ENCODE measurements around the gene ACADVL.

Gene ACADVL

DNA sequence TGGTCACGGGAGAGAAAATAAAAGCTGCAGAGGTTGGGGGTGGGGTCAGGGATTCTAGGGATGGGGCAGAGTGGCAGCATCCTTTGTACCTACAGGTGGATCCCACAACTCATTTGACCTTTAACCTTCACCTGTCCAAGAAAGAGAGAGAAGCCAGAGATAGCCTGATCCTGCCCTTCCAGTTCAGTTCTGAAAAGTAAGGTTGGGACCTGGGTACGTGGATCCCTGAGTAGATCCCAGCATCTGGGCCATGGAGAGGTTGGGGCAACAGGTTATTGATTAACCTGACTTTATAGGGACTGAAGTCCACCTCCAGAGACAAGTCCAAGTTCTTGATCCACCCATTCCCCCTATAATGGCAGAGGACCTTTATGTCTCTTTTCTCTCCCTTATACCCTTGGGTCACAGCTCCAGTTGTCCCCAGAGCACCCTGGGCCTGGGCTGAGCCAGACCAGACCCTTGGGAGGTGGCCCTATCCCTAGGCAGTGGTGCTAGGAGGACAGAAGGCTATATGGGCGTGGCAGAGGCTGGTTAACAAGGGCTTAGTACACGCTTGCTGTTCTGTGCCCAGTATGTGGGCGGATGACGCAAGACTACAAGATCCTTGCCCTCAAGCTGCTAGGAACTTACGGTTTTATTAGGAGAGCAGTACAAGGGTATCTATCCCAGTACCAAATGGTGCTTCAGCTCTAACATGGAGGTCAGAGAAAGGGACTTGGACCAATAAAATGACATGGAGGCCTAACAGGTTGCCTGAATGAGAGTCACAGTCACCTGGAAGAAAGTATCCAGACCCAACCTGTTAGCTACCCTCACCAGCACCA lies 39.2 kb downstream of the ACADVL start:
- Mint-ChIP-seq H3K4me1 (ENCODE audit: low read depth) (peaks cover 18% of the 10 kb centered on the region), H3K36me3 (ENCODE audit: low read depth) (peaks cover 26% of the 10 kb centered on the region), H3K27me3 (ENCODE audit: low read depth) (peaks cover 19% of the 10 kb centered on the region), H3K4me3 (no peak overlapping the region), H3K9me3 (no peaks in the 10 kb centered on the region), H3K27ac (no peak overlapping the region)

DNA sequence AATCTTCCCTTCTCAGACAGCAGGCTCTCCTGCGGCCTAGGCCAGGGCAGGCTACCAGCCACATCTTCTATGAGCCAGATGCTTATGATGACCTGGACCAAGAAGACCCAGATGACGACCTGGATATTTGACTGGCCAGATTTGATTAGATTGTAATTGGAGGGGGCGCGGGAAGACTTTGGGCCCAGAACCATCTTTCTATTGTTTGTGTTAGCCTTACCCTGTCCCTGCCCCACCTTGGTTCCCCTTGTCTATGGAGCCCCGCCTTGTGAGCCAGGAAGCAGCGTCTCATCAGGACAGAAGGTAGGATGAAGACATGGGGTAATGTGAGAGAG lies 39.8 kb downstream of the ACADVL start:
- Mint-ChIP-seq H3K9me3 (no peaks in the 10 kb centered on the region), H3K36me3 (ENCODE audit: low read depth) (peaks cover 24% of the 10 kb centered on the region), H3K4me3 (no peak overlapping the region), H3K27ac (no peak overlapping the region), H3K4me1 (ENCODE audit: low read depth) (peaks cover 19% of the 10 kb centered on the region), H3K27me3 (ENCODE audit: low read depth) (peaks cover 25% of the 10 kb centered on the region)

- no peaks in the 10 kb centered on the region for H3K9me3 Mint-ChIP-seq
- peaks cover 19% of the 10 kb centered on the region for H3K4me1 Mint-ChIP-seq (ENCODE audit: low read depth)
- H3K4me3 Mint-ChIP-seq, result no peak overlapping the region
- peaks cover 20% of the 10 kb centered on the region for H3K36me3 Mint-ChIP-seq (ENCODE audit: low read depth)
- peaks cover 27% of the 10 kb centered on the region for H3K27me3 Mint-ChIP-seq (ENCODE audit: low read depth)
- no peak overlapping the region for H3K27ac Mint-ChIP-seq
Observed at GRCh38 chr17:7260151-7260550, 40.4 kb downstream of the ACADVL start.

- Mint-ChIP-seq H3K27ac (no peak overlapping the region), H3K36me3 (ENCODE audit: low read depth) (peaks cover 20% of the 10 kb centered on the region), H3K27me3 (ENCODE audit: low read depth) (peaks cover 27% of the 10 kb centered on the region), H3K9me3 (no peaks in the 10 kb centered on the region), H3K4me1 (ENCODE audit: low read depth) (peaks cover 19% of the 10 kb centered on the region), H3K4me3 (no peak overlapping the region)
Observed at GRCh38 chr17:7260651-7261378, 41.1 kb downstream of the ACADVL start.

- peaks cover 27% of the 10 kb centered on the region for H3K27me3 Mint-ChIP-seq (ENCODE audit: low read depth)
- H3K36me3 Mint-ChIP-seq (ENCODE audit: low read depth), result peaks cover 14% of the 10 kb centered on the region
- H3K4me3 Mint-ChIP-seq, result peak overlapping the region; percentile 58
- peaks cover 17% of the 10 kb centered on the region for H3K4me1 Mint-ChIP-seq (ENCODE audit: low read depth)
- no peak overlapping the region for H3K27ac Mint-ChIP-seq
- H3K9me3 Mint-ChIP-seq, result no peaks in the 10 kb centered on the region
Observed at GRCh38 chr17:7261379-7262191, 41.8 kb downstream of the ACADVL start.

- Mint-ChIP-seq H3K27me3 (ENCODE audit: low read depth) (peaks cover 31% of the 10 kb centered on the region), H3K9me3 (no peaks in the 10 kb centered on the region), H3K36me3 (ENCODE audit: low read depth) (peaks cover 11% of the 10 kb centered on the region), H3K4me3 (peak within 1 kb of the TSS; percentile 61), H3K4me1 (ENCODE audit: low read depth) (peaks cover 17% of the 10 kb centered on the region), H3K27ac (peak within 1 kb of the TSS; percentile 55)
Observed at GRCh38 chr17:7262192-7262934, 42.6 kb downstream of the ACADVL start, which contains the start of gene CLDN7. Gene CLDN7, minus strand, starts transcription at chr17:7262478. Its CDS starts 435 bp downstream, at chr17:7262043.

GRCh38 chr17:7262935-7263800 lies 43.4 kb downstream of the ACADVL start:
- H3K4me3 Mint-ChIP-seq, result peak overlapping the region; percentile 61
- peak overlapping the region; percentile 55 for H3K27ac Mint-ChIP-seq
- peaks cover 17% of the 10 kb centered on the region for H3K4me1 Mint-ChIP-seq (ENCODE audit: low read depth)

DNA sequence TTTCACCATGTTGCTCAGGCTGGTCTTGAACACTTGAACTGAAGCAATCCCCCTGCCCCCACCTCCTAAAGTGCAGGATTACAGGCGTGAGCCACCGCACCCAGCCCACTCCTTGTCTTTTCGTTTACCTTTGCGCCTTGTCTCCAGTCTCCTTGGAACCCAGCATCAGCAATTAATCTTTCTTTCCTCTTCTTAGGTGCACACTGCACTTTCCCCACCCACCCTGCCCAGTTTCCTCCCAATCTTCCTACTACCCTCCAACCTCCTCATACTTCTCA lies 44.0 kb downstream of the ACADVL start:
- H3K4me3 Mint-ChIP-seq, result peak overlapping the region; percentile 61
- no peaks in the 10 kb centered on the region for H3K9me3 Mint-ChIP-seq
- H3K36me3 Mint-ChIP-seq (ENCODE audit: low read depth), result peaks cover 9% of the 10 kb centered on the region
- no peak overlapping the region for H3K27ac Mint-ChIP-seq
- H3K4me1 Mint-ChIP-seq (ENCODE audit: low read depth), result peaks cover 17% of the 10 kb centered on the region
- H3K27me3 Mint-ChIP-seq (ENCODE audit: low read depth), result peaks cover 31% of the 10 kb centered on the region

More at GRCh38 chr17:7262935-7263800, 43.4 kb downstream of the ACADVL start:
- Mint-ChIP-seq H3K27me3 (ENCODE audit: low read depth) (peaks cover 31% of the 10 kb centered on the region), H3K36me3 (ENCODE audit: low read depth) (peaks cover 11% of the 10 kb centered on the region), H3K9me3 (no peaks in the 10 kb centered on the region)

GRCh38 chr17:7266784-7267183 lies 47.0 kb downstream of the ACADVL start:
- H3K9me3 Mint-ChIP-seq, result no peaks in the 10 kb centered on the region
- H3K4me3 Mint-ChIP-seq, result no peak overlapping the region
- peaks cover 34% of the 10 kb centered on the region for H3K27me3 Mint-ChIP-seq (ENCODE audit: low read depth)
- peaks cover 3% of the 10 kb centered on the region for H3K36me3 Mint-ChIP-seq (ENCODE audit: low read depth)
- peaks cover 14% of the 10 kb centered on the region for H3K4me1 Mint-ChIP-seq (ENCODE audit: low read depth)
- no peak overlapping the region for H3K27ac Mint-ChIP-seq

Measured in T-helper 1 cell treated with Interleukin-12 subunit alpha and Interleukin-12 subunit beta and Interleukin-4 antibody, amounts not matched to agents 30 μg/mL and 1 μg/mL, for 36 hours (primary cell).